SKM-1 treated with dmso at 0.1 percent for 144 hours (cell line): ENCODE measurements around the gene NIP7.
"Not testable (repeated sequence)": the region's sequence is repeated elsewhere in the genome, so short reads cannot be mapped to it uniquely, and the experiment has no call there.

Experiments
- DNase-seq: peaks from one replicate; lab custom pipeline; 2025; ENCODE audit not compliant: unreplicated experiment; lab: John Stamatoyannopoulos, UW

Gene NIP7

GRCh38 chr16:69338557-69339288 is 849 bp upstream of the NIP7 start:
- DNase-seq: no peak

GRCh38 chr16:69340095-69340644 is 598 bp downstream of the NIP7 start:
- no peak for DNase-seq

DNA sequence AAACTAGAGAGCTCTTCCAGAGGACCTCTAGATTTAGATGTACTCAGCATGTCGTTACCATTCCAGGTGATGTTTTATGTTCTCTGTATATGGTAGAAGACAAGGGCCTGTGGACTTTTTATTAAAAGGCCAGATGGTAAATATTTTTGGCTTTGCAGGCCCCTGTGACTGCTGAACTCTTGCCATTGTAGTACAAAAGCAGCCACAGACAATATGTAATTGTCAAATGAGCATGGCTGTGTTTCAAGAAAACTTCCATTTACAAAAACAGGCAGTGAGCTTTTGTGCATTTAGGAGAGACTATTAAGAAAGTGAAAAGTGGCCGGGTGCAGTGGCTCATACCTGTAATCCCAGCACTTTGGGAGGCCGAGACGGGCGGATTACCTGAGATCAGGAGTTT is 4.6 kb downstream of the NIP7 start:
- no peak for DNase-seq

DNA sequence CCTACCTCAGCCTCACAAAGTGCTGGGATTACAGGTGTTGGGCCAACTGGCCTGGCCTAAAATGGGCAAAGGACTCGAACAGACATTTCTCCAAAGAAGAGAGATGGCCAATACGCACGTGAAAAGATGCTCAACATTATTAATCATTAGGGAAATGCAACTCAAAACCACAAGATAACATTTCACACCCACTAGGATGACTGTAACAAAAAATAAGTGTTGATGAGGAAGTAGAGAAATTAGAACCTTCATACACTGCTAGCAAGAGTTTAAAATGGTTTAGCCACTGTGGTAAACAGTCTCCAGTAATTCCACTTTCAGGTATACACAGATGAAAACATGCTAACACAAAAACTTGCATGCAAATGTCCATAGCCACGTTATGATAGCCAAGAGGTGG is 6.4 kb downstream of the NIP7 start:
- DNase-seq: no peak

GRCh38 chr16:69346683-69347082 is 7.1 kb downstream of the NIP7 start:
- no peak for DNase-seq

DNA sequence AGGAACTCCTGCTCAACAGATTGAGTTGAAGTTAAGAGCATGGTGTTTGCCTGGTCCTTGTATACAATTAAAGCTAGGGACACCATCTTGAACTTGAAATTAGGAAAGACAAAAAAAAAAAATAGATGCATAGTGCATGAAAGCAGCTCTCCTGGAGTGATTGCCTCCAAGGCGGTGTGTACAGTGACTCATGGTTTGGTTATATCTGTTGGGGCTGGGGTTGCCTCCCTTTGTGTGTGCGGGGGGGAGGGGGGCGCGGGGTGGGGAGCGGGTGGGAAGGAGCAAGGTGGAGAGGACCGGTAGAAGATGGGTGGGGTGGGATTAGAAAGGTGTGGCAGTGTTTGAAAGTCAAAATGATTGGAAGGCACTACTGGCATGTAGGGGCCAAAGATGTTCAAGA is 8.7 kb downstream of the NIP7 start:
- no peak for DNase-seq

DNA sequence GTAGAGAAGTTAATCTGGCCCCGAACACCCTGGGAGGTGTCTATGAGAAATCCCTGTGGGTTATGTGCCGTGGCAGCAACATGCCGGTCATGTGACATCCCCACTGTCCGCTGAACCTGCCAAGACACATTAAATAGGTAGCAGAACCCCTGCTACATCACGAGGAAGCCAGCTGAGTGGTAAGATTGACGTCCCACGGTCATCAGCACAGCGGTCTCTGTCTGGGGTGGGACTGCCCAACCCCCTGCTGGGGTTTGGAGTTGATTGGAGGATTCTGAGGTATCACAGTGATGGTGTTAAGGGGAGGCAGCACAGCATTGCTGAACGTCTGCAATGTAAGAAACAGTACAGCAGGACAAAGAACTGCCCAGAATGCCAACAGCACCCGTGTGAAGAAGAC is 10.0 kb downstream of the NIP7 start:
- no peak for DNase-seq

- no peak for DNase-seq
These were observed 11.1 kb downstream of the NIP7 start for GRCh38 chr16:69350536-69351133.

- no peak for DNase-seq
These were observed 11.9 kb downstream of the NIP7 start, which contains the start of gene TMED6 for GRCh38 chr16:69351309-69352027. Gene TMED6, minus strand, starts transcription at chr16:69351786. Its CDS starts 33 bp downstream, at chr16:69351753.

GRCh38 chr16:69360070-69360469 is 20.5 kb downstream of the NIP7 start:
- not testable (repeated sequence) for DNase-seq

DNA sequence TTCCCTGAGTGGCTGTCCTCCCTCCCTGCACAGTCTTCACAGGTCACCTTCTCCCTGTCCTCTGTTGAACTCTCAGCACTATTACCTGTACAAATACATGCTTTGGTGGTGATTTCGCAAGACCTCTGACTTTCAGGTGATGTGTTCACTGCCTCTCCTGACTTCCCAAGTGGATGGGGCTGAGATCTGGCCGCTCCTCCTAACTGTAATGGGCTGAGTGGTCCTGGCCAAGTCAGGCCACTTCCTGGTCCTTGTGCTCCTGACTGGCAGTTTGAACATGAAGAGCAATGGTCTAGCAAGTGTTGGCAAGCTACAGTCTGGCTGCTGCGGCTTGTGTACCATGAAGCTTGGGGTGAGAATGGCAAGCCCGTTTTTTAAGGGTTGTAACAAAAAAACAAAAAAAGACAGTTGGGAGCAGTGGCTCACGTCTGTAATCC is 23.7 kb downstream of the NIP7 start:
- no peak for DNase-seq

- DNase-seq: no peak
These were observed 24.5 kb downstream of the NIP7 start for GRCh38 chr16:69364088-69364487.

DNA sequence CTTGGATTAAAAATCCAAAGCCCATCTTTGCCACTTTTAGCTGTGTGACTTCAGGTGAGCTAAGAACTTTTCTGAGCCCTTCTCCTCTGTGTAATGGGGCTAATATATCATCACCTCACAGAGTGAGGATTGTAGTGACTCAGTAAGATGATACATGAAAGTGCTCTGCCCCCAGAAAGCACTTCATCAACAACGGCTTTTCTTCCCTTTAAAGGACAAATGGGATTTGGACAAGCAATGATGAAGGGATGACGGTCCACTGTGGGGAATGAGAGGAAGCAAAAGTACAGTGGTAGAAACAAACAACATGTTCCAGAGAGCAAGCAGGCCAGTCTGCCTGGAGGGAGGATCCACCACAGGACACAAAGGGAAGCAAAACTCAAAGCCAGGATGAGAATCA is 26.3 kb downstream of the NIP7 start:
- DNase-seq: no peak

- no peak for DNase-seq
These were observed 26.9 kb downstream of the NIP7 start for GRCh38 chr16:69366431-69366830.

- DNase-seq: no peak
These were observed 28.4 kb downstream of the NIP7 start for GRCh38 chr16:69367980-69368379.

DNA sequence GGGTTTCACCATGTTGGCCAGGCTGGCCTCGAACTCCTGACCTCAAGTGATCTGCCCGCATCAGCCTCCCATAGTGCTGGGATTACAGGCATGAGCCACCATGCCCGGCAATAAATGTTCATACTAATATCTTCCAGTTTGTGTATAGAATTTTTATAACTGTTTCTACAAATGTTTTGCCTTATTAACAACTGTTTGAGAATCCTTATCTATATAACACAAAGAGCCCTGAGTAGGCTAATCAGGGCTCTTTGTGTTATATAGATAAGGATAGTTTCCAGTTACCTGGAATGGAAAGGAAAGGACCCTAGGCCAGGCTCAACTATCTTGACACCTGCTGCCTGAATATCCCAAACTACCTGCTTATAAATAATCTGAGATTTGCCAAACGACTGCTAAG is 29.3 kb downstream of the NIP7 start:
- no peak for DNase-seq

GRCh38 chr16:69371564-69371963 is 32.0 kb downstream of the NIP7 start:
- DNase-seq: no peak

- no peak for DNase-seq
These were observed 33.4 kb downstream of the NIP7 start for GRCh38 chr16:69373019-69373418.

DNA sequence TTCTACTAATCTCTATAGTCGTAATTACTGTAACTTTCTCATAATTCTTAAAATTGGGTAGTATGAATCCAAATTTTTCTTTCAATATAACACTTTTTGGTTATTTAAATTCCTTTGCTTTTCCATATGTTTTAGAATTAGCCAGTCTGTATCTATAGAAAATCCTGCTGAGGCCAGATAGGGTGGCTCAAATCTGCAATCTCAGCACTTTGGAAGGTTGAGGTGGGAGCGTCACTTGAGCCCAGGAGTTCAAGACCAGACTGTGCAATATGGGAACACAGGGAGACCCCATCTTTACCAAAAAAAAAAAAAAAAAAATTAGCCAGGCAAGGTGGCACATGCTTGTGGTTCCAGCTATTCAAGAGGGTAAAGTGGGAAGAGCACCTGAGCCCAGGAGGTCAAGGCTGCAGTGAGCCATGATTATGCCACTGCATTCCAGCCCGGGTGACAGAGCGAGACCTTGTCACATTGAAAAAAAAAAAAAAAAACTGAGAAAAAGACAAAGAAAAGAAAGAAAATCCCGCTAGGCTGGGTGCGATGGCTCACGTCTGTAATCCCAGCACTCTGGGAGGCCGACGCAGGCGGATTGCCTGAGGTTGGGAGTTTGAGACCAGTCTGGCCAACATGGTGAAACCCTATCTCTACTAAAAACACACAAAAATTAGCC is 37.0 kb downstream of the NIP7 start:
- DNase-seq: no peak

GRCh38 chr16:69378036-69378435 is 38.5 kb downstream of the NIP7 start:
- DNase-seq: no peak

- no peak for DNase-seq
These were observed 39.2 kb downstream of the NIP7 start for GRCh38 chr16:69378760-69379159.
